ENCODE results near the gene SLC25A48.

The SLC25A48 gene

GRCh38 chr5:135834639-135835529, at the start of gene SLC25A48:
Gene SLC25A48 (plus strand): TSS chr5:135834663. CDS start chr5:135834848, 185 bp downstream.
- no peak for DNase-seq

DNA sequence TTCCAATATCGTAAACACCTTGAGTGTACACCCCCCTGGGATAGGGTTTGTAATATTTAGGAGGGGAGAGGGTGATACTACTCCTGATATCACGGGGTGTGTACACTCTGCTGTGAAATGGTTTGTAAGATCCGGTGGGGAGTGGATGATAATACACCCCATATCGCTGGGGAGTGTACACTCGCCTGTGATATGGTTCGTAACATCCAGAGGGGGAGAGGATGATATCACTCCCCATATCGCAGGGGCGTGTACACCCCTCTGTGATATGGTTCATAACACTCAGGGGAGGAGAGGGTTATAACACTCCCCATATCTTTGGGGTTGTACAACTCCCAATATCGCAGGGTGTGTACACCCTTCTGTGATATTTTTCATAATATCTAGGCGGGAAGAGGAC, 33.8 kb upstream of the SLC25A48 start:
- DNase-seq = no peak

DNA sequence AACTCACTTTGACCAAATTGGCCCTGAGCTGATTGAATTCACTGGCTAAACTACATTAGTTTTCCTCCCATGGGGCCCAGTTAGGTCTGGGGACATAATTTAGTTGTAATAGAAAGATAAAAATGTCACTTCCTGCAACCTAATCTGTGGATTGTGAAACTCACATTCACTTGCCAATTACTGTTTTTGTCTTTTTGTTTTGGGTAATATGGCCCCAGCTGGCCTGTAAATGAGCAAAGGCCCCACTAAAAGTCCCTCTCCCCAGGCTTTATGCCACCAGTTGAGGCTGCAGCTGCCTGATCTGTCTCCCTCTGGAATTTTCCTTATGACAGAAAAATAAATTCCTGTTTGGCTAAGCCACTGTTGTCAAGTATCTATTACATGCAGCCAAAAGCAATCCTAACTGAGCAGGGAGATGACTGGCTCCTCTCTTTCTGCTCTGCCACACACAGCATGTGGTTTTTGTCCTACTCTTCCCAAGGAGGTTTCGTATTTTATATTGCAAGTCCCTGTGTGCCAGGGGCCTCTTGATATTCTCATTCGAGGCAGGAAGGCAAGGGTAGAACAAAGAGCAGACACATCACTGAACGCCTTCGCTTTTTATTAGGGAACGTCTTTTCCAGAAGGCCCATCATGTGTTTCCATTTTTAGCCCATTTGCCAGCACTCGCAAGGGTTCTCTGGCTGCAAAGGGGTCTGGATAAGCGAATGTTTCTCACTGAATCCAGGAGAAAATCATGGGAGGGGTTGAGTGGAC, 24.1 kb upstream of the SLC25A48 start:
- DNase-seq = no peak

- no peak for DNase-seq
Observed at GRCh38 chr5:135811007-135811406, 23.5 kb upstream of the SLC25A48 start.

DNA sequence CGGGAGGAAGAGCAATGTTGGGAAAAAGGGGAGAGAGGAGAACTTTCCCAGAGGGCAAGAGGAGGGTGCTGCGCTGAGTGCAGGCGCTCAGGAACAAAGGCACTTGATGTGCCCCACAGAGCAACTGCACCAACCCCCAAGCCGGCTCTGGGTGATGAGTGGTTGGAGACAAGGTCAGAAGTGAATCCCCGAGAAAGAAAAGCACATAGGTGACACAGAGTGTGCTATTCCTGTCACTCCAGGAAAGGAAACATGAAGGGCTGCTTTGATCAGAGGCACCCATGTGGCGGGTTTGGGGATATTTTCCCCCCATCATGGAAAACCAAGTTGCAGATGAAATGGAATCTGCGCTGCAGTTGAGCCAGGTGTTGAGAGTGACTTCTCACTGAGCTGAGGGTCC, 20.7 kb upstream of the SLC25A48 start:
- DNase-seq = no peak

DNA sequence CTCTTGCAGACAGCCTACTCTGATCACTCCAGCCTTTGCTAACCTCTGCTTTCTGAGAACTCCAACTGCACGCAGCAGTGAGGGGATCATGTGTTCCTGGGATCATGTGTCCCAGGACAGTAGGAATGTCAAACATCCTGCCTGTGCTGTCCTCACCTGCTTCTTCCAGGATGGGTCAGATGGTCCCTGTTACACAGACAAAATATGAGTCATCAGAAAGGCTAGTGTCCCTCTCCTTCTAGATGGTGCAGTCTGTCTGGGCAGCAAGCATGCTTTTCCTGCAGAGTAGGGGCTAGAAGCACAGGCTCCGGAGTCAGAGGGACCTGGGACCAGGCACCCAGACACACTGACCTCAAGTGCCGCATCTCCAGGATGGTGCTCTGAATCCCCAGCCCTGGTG, 20.1 kb upstream of the SLC25A48 start:
- no peak for DNase-seq

GRCh38 chr5:135814812-135815211, 19.7 kb upstream of the SLC25A48 start:
- no peak for DNase-seq

- DNase-seq = no peak
Observed at GRCh38 chr5:135821061-135821801, 13.2 kb upstream of the SLC25A48 start.

DNA sequence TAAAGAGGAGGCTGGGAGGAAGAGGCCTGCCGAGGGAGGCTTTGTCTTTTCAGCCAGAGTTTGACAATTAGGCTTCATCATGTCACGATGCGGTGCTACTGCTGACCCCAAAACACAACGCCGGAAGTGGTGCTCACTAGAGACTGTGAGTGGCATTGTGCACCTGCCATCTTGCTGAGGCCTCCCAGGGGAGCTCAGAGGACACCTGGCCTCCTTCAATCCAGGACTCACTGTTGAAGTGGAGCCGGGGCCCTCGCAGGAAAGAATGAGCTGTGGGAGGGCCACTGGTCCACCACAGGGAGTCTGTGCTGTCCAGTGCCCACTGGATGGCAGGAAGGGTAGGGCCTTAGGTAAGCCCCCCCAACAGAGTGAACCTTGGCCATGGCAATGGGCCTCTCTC, 12.7 kb upstream of the SLC25A48 start:
- no peak for DNase-seq

DNA sequence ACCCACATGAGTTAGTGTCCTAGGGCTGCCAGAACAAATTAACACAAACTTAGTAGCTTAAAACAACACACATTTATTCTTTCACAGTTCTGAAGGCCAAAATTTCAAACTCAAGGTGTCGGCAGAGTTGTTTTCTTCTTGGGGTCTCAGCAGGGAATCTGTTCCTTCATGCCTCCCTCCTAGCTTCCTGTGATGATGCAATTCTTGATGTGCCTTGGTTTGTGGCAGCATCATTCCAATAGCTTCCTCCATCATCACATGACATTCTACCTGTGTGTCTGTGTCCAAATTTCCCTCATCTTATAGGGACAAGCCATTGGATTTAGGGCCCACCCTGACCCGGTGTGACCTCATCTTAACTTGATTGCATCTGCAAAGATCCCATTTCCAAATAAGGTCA, 12.2 kb upstream of the SLC25A48 start:
- no peak for DNase-seq

DNA sequence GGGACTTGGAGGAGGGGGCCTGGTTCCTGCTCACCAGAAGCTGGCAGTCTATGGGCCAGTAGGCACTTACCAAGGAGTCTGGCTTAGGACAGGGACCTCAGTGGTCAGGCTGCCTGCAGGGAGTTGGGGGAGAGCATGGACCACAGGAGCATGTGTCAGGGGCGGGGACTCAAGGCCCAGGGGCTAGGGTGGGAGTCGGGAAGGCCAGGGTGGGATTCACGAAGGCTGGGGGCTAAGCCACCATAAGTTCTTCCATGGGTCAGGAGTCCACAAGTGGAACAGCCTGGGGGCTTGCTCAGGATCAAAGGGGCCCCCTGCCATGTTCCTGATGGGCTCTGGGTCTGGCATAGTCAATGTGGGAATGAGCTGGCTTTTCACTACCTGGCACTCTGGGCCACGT, 11.5 kb upstream of the SLC25A48 start:
- no peak for DNase-seq

GRCh38 chr5:135823881-135824280, 10.6 kb upstream of the SLC25A48 start:
- no peak for DNase-seq

GRCh38 chr5:135824541-135825041, 9.9 kb upstream of the SLC25A48 start:
- no peak for DNase-seq

DNA sequence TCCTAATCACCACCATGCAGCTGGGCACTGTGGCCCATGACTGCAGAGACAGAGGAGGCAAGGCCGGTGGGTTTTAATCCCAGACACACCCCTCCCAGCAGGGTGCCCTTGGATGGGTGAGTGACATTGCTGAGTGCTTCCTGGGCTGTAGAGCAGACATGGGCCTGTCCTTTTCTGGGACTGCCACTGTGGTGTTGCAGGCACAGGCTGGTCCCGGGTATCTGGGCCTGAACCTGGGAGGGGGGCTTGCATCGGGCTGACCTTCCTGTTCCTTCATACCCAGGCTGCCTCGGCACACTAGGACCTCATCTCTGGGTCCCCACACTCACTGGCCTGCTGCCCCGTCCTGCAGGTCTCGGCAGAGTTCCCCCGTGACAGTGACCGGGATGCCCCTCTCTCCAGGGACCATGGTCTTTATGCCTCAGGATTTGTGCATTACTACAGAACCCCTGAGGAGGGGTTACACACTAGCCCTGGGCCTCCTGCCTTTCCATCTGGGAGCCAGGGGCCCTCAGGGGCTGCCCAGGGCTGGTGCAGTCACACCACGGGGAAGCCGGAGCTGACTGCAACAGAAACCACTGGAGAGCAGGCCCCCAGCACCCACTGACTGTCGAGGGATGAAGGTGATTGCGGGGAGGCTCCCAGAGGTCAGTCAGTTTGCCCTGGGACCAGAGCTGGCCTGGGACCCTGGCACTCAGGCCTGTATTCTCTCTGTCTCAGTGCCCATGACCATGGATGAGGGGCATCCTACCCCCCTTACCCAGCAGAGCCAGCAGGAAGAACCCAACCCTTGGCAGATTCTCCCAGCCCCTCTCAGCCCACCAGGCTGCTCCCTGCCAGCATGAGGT, 8.9 kb upstream of the SLC25A48 start:
- DNase-seq = no peak

- DNase-seq = no peak
Observed at GRCh38 chr5:135826221-135826525, 8.3 kb upstream of the SLC25A48 start.

GRCh38 chr5:135826994-135827671, 7.3 kb upstream of the SLC25A48 start:
- no peak for DNase-seq

GRCh38 chr5:135827965-135828781, 6.3 kb upstream of the SLC25A48 start:
- no peak for DNase-seq

DNA sequence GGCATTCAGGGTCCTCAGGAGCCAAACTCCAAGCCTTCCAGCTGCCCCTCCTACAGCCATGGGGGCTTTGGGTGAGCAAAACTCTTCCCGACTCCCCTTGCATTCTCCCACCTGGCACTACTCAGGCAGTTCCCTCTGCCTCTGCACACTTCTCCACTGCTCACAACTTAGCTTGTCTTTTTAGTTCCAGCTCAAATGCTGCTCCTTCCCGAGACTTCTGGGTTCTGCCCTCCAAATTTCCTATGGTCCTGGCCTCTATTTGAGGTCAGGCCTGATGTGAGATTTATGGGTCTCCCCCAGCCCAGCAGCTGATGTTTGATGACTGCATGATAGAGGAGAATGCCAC, 5.7 kb upstream of the SLC25A48 start:
- no peak for DNase-seq

DNA sequence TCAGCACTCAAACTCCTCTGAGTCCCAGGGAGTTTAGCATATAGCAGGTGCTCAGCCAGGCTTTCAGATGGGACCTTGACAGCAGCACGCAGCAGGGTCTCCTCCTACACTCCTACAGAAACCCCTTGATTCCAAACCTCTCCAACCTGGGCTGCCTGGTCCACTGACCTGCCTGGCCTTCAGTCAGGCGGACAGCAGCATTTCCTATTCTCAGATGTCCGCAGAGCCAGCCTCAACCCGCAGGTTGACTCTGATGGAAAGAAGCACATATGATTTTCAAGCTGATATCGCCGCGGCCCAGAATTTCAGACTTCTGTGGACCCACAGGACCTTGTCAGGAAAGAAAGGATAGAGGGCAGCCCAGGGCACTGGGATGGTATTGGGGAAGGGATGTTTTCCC, 5.3 kb upstream of the SLC25A48 start:
- no peak for DNase-seq

GRCh38 chr5:135829681-135830383, 4.6 kb upstream of the SLC25A48 start:
- peak; percentile 12 for DNase-seq

DNA sequence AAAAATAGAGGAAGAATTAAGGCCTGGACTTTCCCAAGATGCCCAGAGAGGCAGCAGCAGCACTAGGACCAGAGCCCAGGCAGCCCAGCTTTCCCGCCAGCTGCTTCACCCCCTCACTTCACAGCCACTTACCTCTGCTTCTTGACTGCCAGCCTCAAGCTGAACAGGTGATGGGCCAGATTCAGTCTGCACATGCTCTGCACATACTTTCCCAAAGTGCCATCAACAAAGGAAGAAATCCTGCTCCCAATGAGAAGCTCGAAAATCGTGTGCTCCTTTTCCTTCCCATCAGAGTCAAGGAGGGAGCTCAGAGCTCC, 4.1 kb upstream of the SLC25A48 start:
- DNase-seq = no peak
